Measurements from ENCODE around the gene GOSR2. TPM values are rescaled to one million over a fixed set of nuclear protein-coding genes. Genes with fewer than 3 reads are reported as not detected.

The GOSR2 gene
- total RNA-seq, 4 donors from 2014 or later: 39.3 to 52.6 (median 48.1) TPM

DNA sequence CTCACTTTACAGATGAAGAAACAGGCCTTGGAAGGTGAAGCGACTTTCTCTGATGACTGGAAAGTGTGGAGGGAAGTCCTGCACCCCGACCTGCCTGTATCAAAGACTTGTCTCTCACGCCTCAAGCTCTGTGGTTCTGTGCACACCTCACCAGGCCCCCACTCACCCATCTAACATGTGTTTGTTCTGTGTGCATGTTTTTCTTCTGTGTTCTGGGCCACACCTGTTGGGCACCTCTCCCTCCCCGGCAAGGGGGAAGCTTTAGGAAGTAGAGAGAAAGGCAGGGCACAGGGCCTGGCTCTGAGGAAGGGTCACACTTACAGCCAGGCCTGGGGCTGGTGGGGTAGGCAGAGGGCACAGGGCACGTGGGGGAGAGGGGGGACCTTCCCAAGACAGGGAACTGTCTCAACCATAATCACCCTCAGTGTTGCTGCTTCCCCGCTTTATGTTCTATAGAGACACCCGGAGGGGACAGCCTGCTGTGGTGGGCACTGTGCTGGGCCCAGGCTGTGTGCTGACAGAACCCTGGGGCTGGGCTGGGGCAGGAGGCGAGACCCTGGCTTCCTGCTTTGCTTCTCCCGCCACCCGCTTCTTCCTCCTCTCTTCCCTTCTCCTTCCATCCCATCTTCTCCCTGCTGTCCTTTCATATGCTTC lies 48.8 kb downstream of the GOSR2 start:
- no peak for DNase-seq (ENCODE audit: low spot score in 2 of 2)
- Histone ChIP-seq H3K4me3 (no peak overlapping the region), H3K4me1 (no peaks in the 10 kb centered on the region), H3K9me3 (no peaks in the 10 kb centered on the region), H3K36me3 (peaks cover 0 to 43% (median 0%) of the 10 kb centered on the region in 3 donors), H3K27me3 (peaks cover 0 to 9% of the 10 kb centered on the region in 2 donors), H3K27ac (no peak overlapping the region)
- WGBS, 2 donors: 74 to 75% methylated on average over 10 of the region's 10 CpGs
- TF ChIP-seq POLR2A (IDR thresholded peaks at IDR 0.05) (no peak), EP300 (IDR thresholded peaks at IDR 0.05) (no peak)
- TF ChIP-seq, protein P1, sequence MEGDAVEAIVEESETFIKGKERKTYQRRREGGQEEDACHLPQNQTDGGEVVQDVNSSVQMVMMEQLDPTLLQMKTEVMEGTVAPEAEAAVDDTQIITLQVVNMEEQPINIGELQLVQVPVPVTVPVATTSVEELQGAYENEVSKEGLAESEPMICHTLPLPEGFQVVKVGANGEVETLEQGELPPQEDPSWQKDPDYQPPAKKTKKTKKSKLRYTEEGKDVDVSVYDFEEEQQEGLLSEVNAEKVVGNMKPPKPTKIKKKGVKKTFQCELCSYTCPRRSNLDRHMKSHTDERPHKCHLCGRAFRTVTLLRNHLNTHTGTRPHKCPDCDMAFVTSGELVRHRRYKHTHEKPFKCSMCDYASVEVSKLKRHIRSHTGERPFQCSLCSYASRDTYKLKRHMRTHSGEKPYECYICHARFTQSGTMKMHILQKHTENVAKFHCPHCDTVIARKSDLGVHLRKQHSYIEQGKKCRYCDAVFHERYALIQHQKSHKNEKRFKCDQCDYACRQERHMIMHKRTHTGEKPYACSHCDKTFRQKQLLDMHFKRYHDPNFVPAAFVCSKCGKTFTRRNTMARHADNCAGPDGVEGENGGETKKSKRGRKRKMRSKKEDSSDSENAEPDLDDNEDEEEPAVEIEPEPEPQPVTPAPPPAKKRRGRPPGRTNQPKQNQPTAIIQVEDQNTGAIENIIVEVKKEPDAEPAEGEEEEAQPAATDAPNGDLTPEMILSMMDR (IDR thresholded peaks at IDR 0.05): no peak

- peaks cover 0 to 38% (median 0%) of the 10 kb centered on the region in 3 donors for H3K36me3 ChIP-seq
- peaks cover 0 to 14% of the 10 kb centered on the region in 2 donors for H3K27me3 ChIP-seq
- H3K4me1 ChIP-seq: peaks cover 0 to 1% (median 0%) of the 10 kb centered on the region in 4 donors
- H3K9me3 ChIP-seq: no peaks in the 10 kb centered on the region
- WGBS, 2 donors: 76 to 78% methylated on average over 6 of the region's 6 CpGs
- no peak for DNase-seq (ENCODE audit: low spot score in 2 of 2)
- TF ChIP-seq, protein P1 (IDR thresholded peaks at IDR 0.05): no peak
- TF ChIP-seq POLR2A (IDR thresholded peaks at IDR 0.05) (no peak), EP300 (IDR thresholded peaks at IDR 0.05) (no peak)
- no peak overlapping the region for H3K4me3 ChIP-seq
- no peak overlapping the region for H3K27ac ChIP-seq
Observed at GRCh38 chr17:46972346-46972745, 49.4 kb downstream of the GOSR2 start.

DNA sequence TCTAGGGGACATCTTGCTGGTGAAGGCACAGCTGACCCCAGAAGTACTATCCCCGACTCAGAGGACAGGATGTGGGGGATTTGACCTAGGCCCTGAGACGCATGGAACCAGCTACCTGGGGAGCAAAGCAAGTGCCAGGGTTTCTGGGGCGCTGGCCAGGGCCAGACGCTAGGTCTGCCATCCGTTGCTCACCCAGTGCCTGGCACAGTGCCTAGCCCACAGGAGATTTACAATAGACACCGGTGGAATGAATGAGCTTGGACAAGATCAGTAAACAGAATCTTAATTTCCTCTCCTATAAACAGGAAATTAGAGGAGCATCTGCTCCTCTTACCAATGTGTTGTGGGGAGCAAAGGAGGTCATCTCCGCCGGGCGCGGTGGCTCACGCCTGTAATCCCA lies 51.1 kb downstream of the GOSR2 start:
- peaks cover 0 to 32% of the 10 kb centered on the region in 2 donors for H3K27me3 ChIP-seq
- DNase-seq (ENCODE audit: low spot score in 2 of 2): no peak
- no peak overlapping the region for H3K4me3 ChIP-seq
- WGBS, 2 donors: 85% methylated on average over 11 of the region's 11 CpGs
- TF ChIP-seq POLR2A (IDR thresholded peaks at IDR 0.05): no peak
- no peak for TF ChIP-seq EP300 (IDR thresholded peaks at IDR 0.05)
- TF ChIP-seq, protein P1 (IDR thresholded peaks at IDR 0.05): no peak
- H3K27ac ChIP-seq: no peak overlapping the region
- no peaks in the 10 kb centered on the region for H3K9me3 ChIP-seq
- peaks cover 0 to 19% (median 11%) of the 10 kb centered on the region in 4 donors for H3K4me1 ChIP-seq
- peaks cover 0 to 20% (median 0%) of the 10 kb centered on the region in 3 donors for H3K36me3 ChIP-seq

- Histone ChIP-seq H3K9me3 (no peaks in the 10 kb centered on the region), H3K27me3 (peaks cover 0 to 44% of the 10 kb centered on the region in 2 donors), H3K36me3 (peaks cover 0 to 8% (median 0%) of the 10 kb centered on the region in 3 donors), H3K27ac (no peak overlapping the region), H3K4me1 (peaks cover 0 to 27% (median 16%) of the 10 kb centered on the region in 4 donors), H3K4me3 (no peak overlapping the region)
- DNase-seq (ENCODE audit: low spot score in 2 of 2): no peak
- no peak for TF ChIP-seq POLR2A (IDR thresholded peaks at IDR 0.05)
- TF ChIP-seq, protein P1 (IDR thresholded peaks at IDR 0.05): no peak
- no peak for TF ChIP-seq EP300 (IDR thresholded peaks at IDR 0.05)
- 68 to 75% methylated on average over 4 of the region's 4 CpGs for WGBS, 2 donors
Observed at GRCh38 chr17:46975287-46975686, 52.3 kb downstream of the GOSR2 start.

GRCh38 chr17:46976626-46977270 lies 53.8 kb downstream of the GOSR2 start:
- TF ChIP-seq, protein P1 (IDR thresholded peaks at IDR 0.05): no peak
- TF ChIP-seq EP300 (IDR thresholded peaks at IDR 0.05) (no peak), POLR2A (IDR thresholded peaks at IDR 0.05) (no peak)
- WGBS, 2 donors: 70 to 71% methylated on average over 13 to 14 of the region's 14 CpGs
- Histone ChIP-seq H3K4me3 (no peak overlapping the region), H3K36me3 (peaks cover 0 to 5% (median 0%) of the 10 kb centered on the region in 3 donors), H3K9me3 (no peaks in the 10 kb centered on the region), H3K27ac (no peak overlapping the region), H3K4me1 (peaks cover 0 to 27% (median 16%) of the 10 kb centered on the region in 4 donors), H3K27me3 (peaks cover 0 to 51% of the 10 kb centered on the region in 2 donors)
- DNase-seq (ENCODE audit: low spot score in 2 of 2): no peak

All from tibial nerve (tissue), 4 donors.